ENCODE data around the gene RPL13A. TPM values are rescaled to one million over a fixed set of nuclear protein-coding genes. Genes with fewer than 3 reads are reported as not detected.

Gene RPL13A
- total and polyA plus RNA-seq, 2 experiments from 2014 or later: 2,105 to 2,412 TPM

GRCh38 chr19:49468746-49469447, 18.5 kb upstream of the RPL13A start (continued):
- TF ChIP-seq ETS1 (IDR thresholded peaks at IDR 0.05) (no peak), JUNB (IDR thresholded peaks at IDR 0.05; ENCODE audit: unreplicated experiment) (no peak), STAT1 (IDR thresholded peaks at IDR 0.05; ENCODE audit: unreplicated experiment) (no peak), POLR2AphosphoS5 (IDR thresholded peaks at IDR 0.05; ENCODE audit: low read depth) (no peak), CTCF (conservative IDR thresholded peaks at IDR 0.05; ENCODE audit: low read depth in 2 of 2) (no peak), NANOG (IDR thresholded peaks at IDR 0.05; ENCODE audit: borderline replicate concordance) (no peak)

GRCh38 chr19:49469828-49470614, 17.4 kb upstream of the RPL13A start:
- Histone ChIP-seq H3K4me2 (no peak overlapping the region), H2AFZ (no peak overlapping the region), H3F3A (replicated peaks; ENCODE audit: low read depth) (0 out of 2 replicates have a peak, but pooled peaks cover 19% of the 10 kb centered on the region), H3K79me2 (replicated peaks; ENCODE audit: insufficient read depth) (no peaks in the 10 kb centered on the region), H3K36me3 (ENCODE audit: insufficient read depth) (no peaks in the 10 kb centered on the region), H3K27me3 (ENCODE audit: insufficient read depth) (no peaks in the 10 kb centered on the region; the same call in 1 of the 2 replicates), H3K27ac (ENCODE audit: low read depth) (peak overlapping the region; percentile 32; the same call in 1 of the 2 replicates), H4K20me1 (replicated peaks; ENCODE audit: insufficient read depth) (no peaks in the 10 kb centered on the region; the same call in 1 of the 2 replicates), H3K4me3 (no peak overlapping the region), H3K4me1 (ENCODE audit: insufficient read depth) (peaks cover 9% of the 10 kb centered on the region; the same call in 1 of the 2 replicates), H3K9me2 (ENCODE audit: insufficient read depth) (no peaks in the 10 kb centered on the region)
- Mint-ChIP-seq H3K36me3 (ENCODE audit: low read depth) (peaks cover 21% of the 10 kb centered on the region), H3K9me3 (no peaks in the 10 kb centered on the region), H3K4me1 (peaks cover 6% of the 10 kb centered on the region), H3K27me3 (ENCODE audit: insufficient read depth, low read depth, poor library complexity) (peaks cover 14% of the 10 kb centered on the region), H3K27ac (no peak overlapping the region), H3K4me3 (no peak overlapping the region)
- DNase-seq (ENCODE audit: low spot score) (peak; percentile 53), ATAC-seq (peak; percentile 11)
- TF ChIP-seq CREB1 (CRISPR knock-in tag; IDR thresholded peaks at IDR 0.05; ENCODE audit: low read depth): no peak
- TF ChIP-seq CTCF (conservative IDR thresholded peaks at IDR 0.05; ENCODE audit: low read depth in 2 of 2): peak; percentile 45 to 69

Measured in GM23338 (cell line).